ENCODE measurements around the gene DNMBP.

DNMBP gene

DNA sequence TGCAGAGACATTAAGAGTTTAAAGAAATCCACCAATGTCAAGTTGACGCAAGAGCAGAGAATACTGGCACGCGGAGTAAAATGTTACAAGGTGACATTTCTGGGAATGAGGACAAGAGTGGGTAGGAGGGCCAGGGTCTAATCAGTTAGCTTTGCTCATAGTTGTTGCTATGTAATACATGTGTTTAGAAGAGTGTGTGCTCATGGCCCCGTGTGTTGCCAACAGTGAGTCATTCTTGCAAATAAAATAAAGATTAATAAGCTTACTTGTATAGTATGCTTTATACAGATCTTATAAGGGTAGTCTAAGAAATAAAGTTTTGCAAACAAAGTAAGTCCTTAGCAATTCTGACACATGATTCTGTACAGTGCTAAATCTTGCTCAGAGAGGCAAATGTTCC, 64.5 kb downstream of the DNMBP start:
- Histone ChIP-seq H3K36me3 (ENCODE audit: insufficient read depth) (no peaks in the 10 kb centered on the region), H3K9ac (no peak overlapping the region), H3K27ac (no peak overlapping the region), H3K79me2 (ENCODE audit: insufficient read depth, low read depth) (no peaks in the 10 kb centered on the region), H3K4me3 (IDR thresholded peaks at IDR 0.05; ENCODE audit: insufficient read depth, low read depth, low read length) (no peak overlapping the region), H3K27me3 (ENCODE audit: insufficient read depth, low read depth) (no peaks in the 10 kb centered on the region), H3K4me2 (no peak overlapping the region), H4K20me1 (ENCODE audit: insufficient read depth) (no peaks in the 10 kb centered on the region), H3K4me1 (ENCODE audit: low read depth, poor library complexity, severe bottlenecking) (no peaks in the 10 kb centered on the region), H2AFZ (ENCODE audit: low read depth) (no peak overlapping the region)
- TF ChIP-seq, protein P1, sequence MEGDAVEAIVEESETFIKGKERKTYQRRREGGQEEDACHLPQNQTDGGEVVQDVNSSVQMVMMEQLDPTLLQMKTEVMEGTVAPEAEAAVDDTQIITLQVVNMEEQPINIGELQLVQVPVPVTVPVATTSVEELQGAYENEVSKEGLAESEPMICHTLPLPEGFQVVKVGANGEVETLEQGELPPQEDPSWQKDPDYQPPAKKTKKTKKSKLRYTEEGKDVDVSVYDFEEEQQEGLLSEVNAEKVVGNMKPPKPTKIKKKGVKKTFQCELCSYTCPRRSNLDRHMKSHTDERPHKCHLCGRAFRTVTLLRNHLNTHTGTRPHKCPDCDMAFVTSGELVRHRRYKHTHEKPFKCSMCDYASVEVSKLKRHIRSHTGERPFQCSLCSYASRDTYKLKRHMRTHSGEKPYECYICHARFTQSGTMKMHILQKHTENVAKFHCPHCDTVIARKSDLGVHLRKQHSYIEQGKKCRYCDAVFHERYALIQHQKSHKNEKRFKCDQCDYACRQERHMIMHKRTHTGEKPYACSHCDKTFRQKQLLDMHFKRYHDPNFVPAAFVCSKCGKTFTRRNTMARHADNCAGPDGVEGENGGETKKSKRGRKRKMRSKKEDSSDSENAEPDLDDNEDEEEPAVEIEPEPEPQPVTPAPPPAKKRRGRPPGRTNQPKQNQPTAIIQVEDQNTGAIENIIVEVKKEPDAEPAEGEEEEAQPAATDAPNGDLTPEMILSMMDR (conservative IDR thresholded peaks at IDR 0.05; ENCODE audit: low read depth, low read length), result no peak

DNA sequence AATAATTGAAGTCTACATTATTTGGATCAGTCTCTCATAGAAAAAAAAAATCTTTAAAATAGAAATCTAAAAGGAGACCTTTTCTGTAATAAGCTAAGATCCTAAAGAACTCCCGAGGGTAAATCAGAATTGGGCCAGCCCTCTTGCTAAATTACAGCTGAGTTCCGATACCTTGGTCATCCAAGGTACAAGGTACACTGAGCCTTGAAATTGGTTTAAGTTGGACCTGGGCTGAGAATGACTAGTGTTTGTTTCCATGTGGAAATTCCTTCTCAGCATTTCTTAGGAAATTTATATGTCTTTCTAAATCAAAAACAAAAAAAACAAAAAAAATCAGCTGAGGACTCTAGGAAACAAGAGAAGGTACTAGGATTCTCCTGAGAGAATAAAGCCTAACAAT, 64.9 kb downstream of the DNMBP start:
- Histone ChIP-seq H3K4me1 (ENCODE audit: low read depth, poor library complexity, severe bottlenecking) (no peaks in the 10 kb centered on the region), H3K4me2 (no peak overlapping the region), H3K27me3 (ENCODE audit: insufficient read depth, low read depth) (no peaks in the 10 kb centered on the region), H4K20me1 (ENCODE audit: insufficient read depth) (no peaks in the 10 kb centered on the region), H2AFZ (ENCODE audit: low read depth) (no peak overlapping the region), H3K4me3 (IDR thresholded peaks at IDR 0.05; ENCODE audit: insufficient read depth, low read depth, low read length) (no peak overlapping the region), H3K27ac (no peak overlapping the region), H3K9ac (no peak overlapping the region), H3K79me2 (ENCODE audit: insufficient read depth, low read depth) (no peaks in the 10 kb centered on the region), H3K36me3 (ENCODE audit: insufficient read depth) (no peaks in the 10 kb centered on the region)
- TF ChIP-seq, protein P1 (conservative IDR thresholded peaks at IDR 0.05; ENCODE audit: low read depth, low read length), result no peak

DNA sequence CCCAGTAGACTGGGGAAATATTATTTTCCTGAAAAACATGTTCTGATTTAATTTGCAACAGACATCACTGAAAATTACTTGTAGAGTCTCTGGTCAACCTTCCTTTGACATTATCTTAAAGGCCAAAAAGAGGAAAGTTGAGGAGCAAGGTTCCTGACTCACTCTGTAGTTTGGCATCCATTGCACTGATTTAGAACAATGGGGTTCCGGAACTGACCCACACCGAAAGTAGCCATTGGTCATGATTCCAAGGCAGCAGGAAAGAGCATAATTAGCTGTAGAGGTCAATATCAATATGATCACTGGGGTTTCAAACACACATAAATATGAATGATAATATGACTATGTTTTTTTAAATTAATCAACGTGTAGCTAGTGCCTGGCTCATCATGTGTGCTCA, 65.8 kb downstream of the DNMBP start:
- H3K4me2 ChIP-seq, result no peak overlapping the region
- TF ChIP-seq, protein P1 (conservative IDR thresholded peaks at IDR 0.05; ENCODE audit: low read depth, low read length), result no peak
- H3K4me3 ChIP-seq (IDR thresholded peaks at IDR 0.05; ENCODE audit: insufficient read depth, low read depth, low read length), result no peak overlapping the region
- no peaks in the 10 kb centered on the region for H4K20me1 ChIP-seq (ENCODE audit: insufficient read depth)
- no peaks in the 10 kb centered on the region for H3K4me1 ChIP-seq (ENCODE audit: low read depth, poor library complexity, severe bottlenecking)
- no peak overlapping the region for H3K27ac ChIP-seq
- H3K79me2 ChIP-seq (ENCODE audit: insufficient read depth, low read depth), result no peaks in the 10 kb centered on the region
- no peak overlapping the region for H2AFZ ChIP-seq (ENCODE audit: low read depth)
- H3K36me3 ChIP-seq (ENCODE audit: insufficient read depth), result no peaks in the 10 kb centered on the region
- no peak overlapping the region for H3K9ac ChIP-seq
- H3K27me3 ChIP-seq (ENCODE audit: insufficient read depth, low read depth), result no peaks in the 10 kb centered on the region

DNA sequence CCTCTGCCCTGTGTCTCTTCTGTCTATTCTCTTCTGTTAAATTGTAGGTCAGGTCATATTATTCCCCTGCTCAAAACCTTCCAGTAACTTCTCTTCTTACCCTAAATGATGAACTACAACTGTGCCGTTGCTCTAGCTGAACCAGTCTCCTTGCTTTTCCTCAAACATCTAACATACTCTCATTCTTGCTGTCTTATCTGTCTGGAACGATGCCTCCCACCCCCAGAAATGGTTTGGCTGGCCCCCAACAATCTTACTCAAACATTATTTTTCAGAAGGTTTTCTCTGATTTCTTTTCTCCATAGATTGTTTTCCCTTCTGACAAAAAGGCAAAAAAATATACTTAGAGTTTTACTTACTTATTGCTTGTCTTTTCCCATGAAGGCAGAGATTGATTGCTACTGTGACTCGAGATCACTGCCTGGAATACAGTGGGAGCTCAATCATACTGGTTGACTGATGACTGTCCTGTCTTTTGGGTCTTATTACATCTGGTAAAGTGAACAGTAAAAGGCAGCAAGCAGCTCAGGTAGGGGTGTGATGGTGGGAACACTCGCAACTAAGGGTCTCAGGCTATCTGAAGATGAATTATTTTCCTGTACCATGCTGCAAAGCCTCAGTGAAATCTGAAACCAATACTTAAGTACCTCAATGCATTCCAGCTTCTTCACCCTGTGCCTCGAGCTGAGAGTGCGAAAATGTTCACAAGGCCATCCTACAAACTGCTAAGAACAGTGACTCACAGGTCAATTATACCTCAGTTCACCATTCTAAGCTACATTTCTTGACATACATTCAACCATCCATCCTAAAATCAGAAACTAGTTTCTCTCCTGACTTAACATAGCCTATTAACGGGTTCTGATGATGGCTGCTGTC, 67.6 kb downstream of the DNMBP start:
- Histone ChIP-seq H3K9ac (no peak overlapping the region), H3K36me3 (ENCODE audit: insufficient read depth) (no peaks in the 10 kb centered on the region), H4K20me1 (ENCODE audit: insufficient read depth) (no peaks in the 10 kb centered on the region), H3K27ac (no peak overlapping the region), H3K79me2 (ENCODE audit: insufficient read depth, low read depth) (no peaks in the 10 kb centered on the region), H3K4me1 (ENCODE audit: low read depth, poor library complexity, severe bottlenecking) (no peaks in the 10 kb centered on the region), H3K4me3 (IDR thresholded peaks at IDR 0.05; ENCODE audit: insufficient read depth, low read depth, low read length) (no peak overlapping the region), H3K4me2 (no peak overlapping the region), H3K27me3 (ENCODE audit: insufficient read depth, low read depth) (no peaks in the 10 kb centered on the region), H2AFZ (ENCODE audit: low read depth) (no peak overlapping the region)
- TF ChIP-seq, protein P1 (conservative IDR thresholded peaks at IDR 0.05; ENCODE audit: low read depth, low read length), result no peak
